Activated T-cell treated with anti-CD3 and anti-CD28 coated beads, Interleukin-2, amount 50 U/mL, for 72 hours (primary cell): ENCODE results near the gene CBX3. TPM values are rescaled to one million over a fixed set of nuclear protein-coding genes. Genes with fewer than 3 reads are reported as not detected.
"Not testable (repeated sequence)": the region's sequence is repeated elsewhere in the genome, so short reads cannot be mapped to it uniquely, and the experiment has no call there.

Source experiments
- ATAC-seq, 2 donors: fragments of 150-1000 bp; cut with Tn5 transposase; replicated peaks in 1 of 2; 2 replicates each; pipeline ENCODE4 v1.10.0; 2021; ENCODE audit warnings: moderate library complexity in 2 of 2, mild to moderate bottlenecking in 1 of 2
- DNase-seq, 2 donors: peaks; one replicate each; pipeline ENCODE4 v3.0.0; 2021 to 2022; ENCODE audit warnings: mixed read lengths in 1 of 2
- H3K27ac Mint-ChIP-seq: one replicate; pipeline ENCODE4 v1.8.0; 2022; ENCODE audit warnings: mild to moderate bottlenecking, moderate library complexity, mixed read lengths
- H3K27me3 Mint-ChIP-seq: one replicate; pipeline ENCODE4 v1.8.0; 2022; ENCODE audit warnings: low read depth, mixed read lengths
- H3K36me3 Mint-ChIP-seq, 2 donors: one replicate each; pipeline ENCODE4 v1.8.0; 2022; ENCODE audit warnings: mixed read lengths in 2 of 2, mild to moderate bottlenecking in 1 of 2; ENCODE audit not compliant: insufficient read depth in 2 of 2
- H3K4me1 Mint-ChIP-seq: one replicate; pipeline ENCODE4 v1.8.0; 2022; ENCODE audit warnings: low read depth, mixed read lengths
- H3K4me3 Mint-ChIP-seq, 2 donors: one replicate each; pipeline ENCODE4 v1.8.0; 2022; ENCODE audit warnings: mild to moderate bottlenecking in 2 of 2, mixed read lengths in 2 of 2, moderate library complexity in 2 of 2
- H3K9me3 Mint-ChIP-seq, 2 donors: one replicate each; pipeline ENCODE4 v1.8.0; 2022; ENCODE audit warnings: mixed read lengths in 2 of 2
- total RNA-seq, 2 donors: library from RNA; stranded (reverse); gene quantifications; one replicate each; pipeline ENCODE4 v1.2.3, GENCODE V29; 2022

Gene CBX3
- total RNA-seq, 2 donors from 2014 or later, result 201 to 221 TPM

DNA sequence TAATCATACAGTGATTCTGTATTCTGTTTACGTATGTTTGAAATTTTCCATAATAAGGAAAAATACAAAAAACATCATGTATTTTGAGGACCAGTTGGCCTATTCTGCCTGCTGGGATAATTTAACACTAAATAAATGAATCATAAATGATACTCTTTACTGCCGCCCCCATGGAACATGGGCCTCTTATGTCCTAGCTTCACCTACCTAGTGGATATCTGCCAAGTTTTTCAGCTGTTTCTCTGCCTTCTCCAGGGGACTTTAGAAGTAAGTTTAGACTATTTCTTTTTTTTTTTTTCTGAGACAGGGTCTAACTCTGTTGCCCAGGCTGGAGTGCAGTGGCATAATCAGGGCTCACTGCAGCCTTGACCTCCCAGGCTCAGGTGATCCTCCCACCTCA, 39.1 kb upstream of the CBX3 start:
- ATAC-seq (no peak), DNase-seq (no peak)
- no peaks in the 10 kb centered on the region for H3K27me3 Mint-ChIP-seq
- peaks cover 1 to 2% of the 10 kb centered on the region in 2 donors for H3K9me3 Mint-ChIP-seq
- peaks cover 81% of the 10 kb centered on the region for H3K4me1 Mint-ChIP-seq
- H3K36me3 Mint-ChIP-seq, result peaks cover 2 to 12% of the 10 kb centered on the region in 2 donors
- H3K27ac Mint-ChIP-seq, result no peak overlapping the region
- H3K4me3 Mint-ChIP-seq, result no peak overlapping the region

DNA sequence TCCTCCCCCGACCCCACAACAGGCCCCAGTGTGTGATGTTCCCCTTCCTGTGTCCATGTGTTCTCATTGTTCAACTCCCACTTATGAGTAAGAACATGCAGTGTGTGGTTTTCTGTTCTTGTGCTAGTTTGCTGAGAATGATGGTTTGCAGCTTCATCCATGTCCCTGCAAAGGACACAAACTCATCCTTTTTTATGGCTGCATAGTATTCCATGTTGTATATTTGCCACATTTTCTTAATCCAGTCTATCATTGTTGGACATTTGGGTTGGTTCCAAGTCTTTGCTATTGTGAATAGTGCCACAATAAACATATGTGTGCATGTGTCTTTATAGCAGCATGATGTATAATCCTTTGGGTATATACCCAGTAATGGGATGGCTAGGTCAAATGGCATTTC, 37.7 kb upstream of the CBX3 start:
- not testable (repeated sequence) for H3K27me3 Mint-ChIP-seq, DNase-seq, H3K9me3 Mint-ChIP-seq, H3K27ac Mint-ChIP-seq, H3K4me3 Mint-ChIP-seq, ATAC-seq
- H3K4me1 Mint-ChIP-seq, result peaks cover 75% of the 10 kb centered on the region
- peaks cover 2 to 10% of the 10 kb centered on the region in 2 donors for H3K36me3 Mint-ChIP-seq

DNA sequence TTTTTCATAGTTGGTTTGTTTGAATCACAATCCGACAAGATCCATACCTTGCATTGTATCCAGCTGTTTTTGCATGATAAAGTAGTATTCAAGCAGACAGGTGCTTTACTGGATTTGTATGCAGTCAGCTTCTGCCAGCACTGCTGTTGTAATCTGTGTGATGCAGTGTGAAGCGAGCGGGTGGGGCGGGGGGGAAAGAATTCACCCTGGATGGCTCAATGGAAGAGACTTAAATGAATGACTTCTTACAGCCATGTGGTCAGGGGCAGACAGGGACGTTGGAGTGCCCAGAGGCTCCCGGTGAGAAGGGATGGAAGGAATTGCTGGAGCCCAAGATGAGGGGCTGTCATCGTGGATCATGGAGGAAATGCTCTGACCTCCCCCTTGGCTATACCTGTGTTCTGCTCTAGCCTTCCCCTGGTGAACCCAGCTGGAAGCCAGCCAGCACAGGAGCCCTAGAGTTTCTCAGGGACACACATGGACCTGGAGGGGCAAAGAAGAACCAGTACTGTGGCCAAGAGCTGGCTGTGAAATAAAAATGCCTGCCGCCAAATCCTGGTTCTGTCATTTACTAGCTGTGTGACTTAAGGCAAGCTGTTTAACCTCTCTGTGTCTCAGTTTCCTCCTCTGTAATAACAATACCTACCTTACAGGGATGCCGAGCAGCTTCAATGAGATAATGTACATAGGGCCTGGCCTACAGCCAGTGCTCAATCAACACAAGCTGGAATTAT, 35.4 kb upstream of the CBX3 start:
- H3K36me3 Mint-ChIP-seq, result peaks cover 2 to 17% of the 10 kb centered on the region in 2 donors
- peaks cover 1 to 2% of the 10 kb centered on the region in 2 donors for H3K9me3 Mint-ChIP-seq
- no peaks in the 10 kb centered on the region for H3K27me3 Mint-ChIP-seq
- DNase-seq, result no peak
- H3K4me3 Mint-ChIP-seq, result peak overlapping the region; percentile 68 to 75
- peaks cover 65% of the 10 kb centered on the region for H3K4me1 Mint-ChIP-seq
- peak overlapping the region; percentile 89 for H3K27ac Mint-ChIP-seq
- ATAC-seq, result peak in 1 of 2 donors; percentile 20

DNA sequence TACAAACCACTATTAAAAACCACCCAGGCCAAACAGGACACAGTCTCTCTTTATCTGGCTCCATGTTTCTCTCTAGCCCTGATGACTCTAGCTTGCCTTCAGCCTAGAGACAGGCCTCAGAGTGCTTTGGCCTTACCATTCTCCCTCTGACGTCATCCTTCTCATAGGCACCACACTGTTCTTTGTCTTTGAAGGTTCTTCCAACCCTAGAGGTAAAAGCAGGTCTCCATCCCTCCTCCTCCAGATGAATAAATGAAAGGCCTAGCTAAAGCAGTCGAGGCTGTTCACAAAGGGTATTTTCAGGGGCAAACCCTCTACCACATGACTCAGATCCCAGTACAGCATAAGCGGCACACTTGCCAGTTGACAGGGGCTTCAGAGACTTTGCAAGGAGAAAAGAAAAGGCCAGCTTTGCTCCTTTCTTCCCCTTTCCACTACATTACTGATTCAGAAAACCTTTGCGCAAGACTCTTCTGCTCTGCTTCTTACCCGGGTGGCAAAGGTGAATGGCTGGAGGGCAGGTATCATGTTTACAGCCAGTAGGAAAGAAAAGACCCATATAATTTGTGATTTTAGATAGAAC, 34.8 kb upstream of the CBX3 start:
- DNase-seq (peak; percentile 50 to 54), ATAC-seq (peak; percentile 87 to 91)
- peaks cover 1 to 2% of the 10 kb centered on the region in 2 donors for H3K9me3 Mint-ChIP-seq
- no peaks in the 10 kb centered on the region for H3K27me3 Mint-ChIP-seq
- H3K4me3 Mint-ChIP-seq, result peak overlapping the region; percentile 68 to 75
- peak overlapping the region; percentile 89 for H3K27ac Mint-ChIP-seq
- H3K36me3 Mint-ChIP-seq, result peaks cover 2 to 21% of the 10 kb centered on the region in 2 donors
- peaks cover 59% of the 10 kb centered on the region for H3K4me1 Mint-ChIP-seq

GRCh38 chr7:26167303-26167934, 34.1 kb upstream of the CBX3 start:
- Mint-ChIP-seq H3K27me3 (no peaks in the 10 kb centered on the region), H3K9me3 (peaks cover 1 to 2% of the 10 kb centered on the region in 2 donors), H3K27ac (peak overlapping the region; percentile 89), H3K36me3 (peaks cover 5 to 25% of the 10 kb centered on the region in 2 donors), H3K4me3 (peak overlapping the region; percentile 68 to 75), H3K4me1 (peaks cover 53% of the 10 kb centered on the region)
- peak; percentile 75 to 86 for ATAC-seq
- DNase-seq, result peak; percentile 43 to 54

DNA sequence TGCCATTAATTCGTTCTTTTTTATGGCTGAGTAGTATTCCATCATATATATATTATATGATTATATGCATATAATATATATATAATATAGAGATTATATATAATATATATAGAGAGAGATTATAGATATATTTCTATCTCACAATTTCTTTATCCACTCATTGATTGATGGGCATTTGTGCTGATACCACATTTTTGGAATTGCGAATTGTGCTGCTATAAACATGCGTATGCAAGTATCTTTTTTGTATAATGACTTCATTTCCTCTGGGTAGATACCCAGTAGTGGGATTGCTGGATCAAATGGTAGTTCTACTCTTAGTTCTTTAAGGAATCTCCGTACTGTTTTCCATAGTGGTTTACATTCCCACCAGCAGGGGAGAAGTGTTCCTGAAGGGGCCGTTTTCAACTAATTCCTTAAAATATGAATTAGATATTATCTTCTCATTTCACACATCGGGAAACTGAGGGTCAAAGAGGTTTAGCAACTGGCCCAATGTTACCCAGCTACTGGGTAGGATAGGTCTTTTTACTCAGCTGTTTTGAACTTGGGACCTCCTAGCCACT, 33.0 kb upstream of the CBX3 start:
- peaks cover 44% of the 10 kb centered on the region for H3K4me1 Mint-ChIP-seq

DNA sequence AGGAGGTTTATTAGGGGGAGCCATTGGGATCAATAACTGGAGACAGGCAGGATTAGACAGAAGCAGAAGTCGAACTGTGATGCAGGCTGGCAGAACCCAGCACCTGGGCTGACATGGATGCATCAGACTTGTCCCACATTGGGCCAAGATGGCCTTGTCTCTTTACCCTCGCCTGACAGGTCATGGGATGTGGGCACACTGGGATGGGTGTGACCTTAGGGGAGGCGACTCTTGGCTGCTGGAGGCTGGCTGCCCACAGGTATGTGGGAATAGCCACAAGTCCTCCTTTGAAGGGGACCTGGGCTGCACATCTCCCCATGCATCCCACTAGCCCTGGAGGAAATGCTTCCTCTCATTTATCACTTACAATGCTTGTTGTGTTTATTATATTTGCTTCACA, 32.3 kb upstream of the CBX3 start:
- H3K27me3 Mint-ChIP-seq, result no peaks in the 10 kb centered on the region
- H3K4me3 Mint-ChIP-seq, result no peak overlapping the region
- ATAC-seq, result no peak
- peaks cover 51% of the 10 kb centered on the region for H3K4me1 Mint-ChIP-seq
- H3K36me3 Mint-ChIP-seq, result peaks cover 5 to 24% of the 10 kb centered on the region in 2 donors
- peaks cover 0 to 2% of the 10 kb centered on the region in 2 donors for H3K9me3 Mint-ChIP-seq
- DNase-seq, result no peak
- H3K27ac Mint-ChIP-seq, result no peak overlapping the region

More for the DNA sequence above, 33.0 kb upstream of the CBX3 start:
- no peak overlapping the region for H3K27ac Mint-ChIP-seq
- peaks cover 0 to 2% of the 10 kb centered on the region in 2 donors for H3K9me3 Mint-ChIP-seq
- ATAC-seq, result no peak
- peaks cover 5 to 23% of the 10 kb centered on the region in 2 donors for H3K36me3 Mint-ChIP-seq
- H3K4me3 Mint-ChIP-seq, result no peak overlapping the region
- no peak for DNase-seq
- no peaks in the 10 kb centered on the region for H3K27me3 Mint-ChIP-seq

DNA sequence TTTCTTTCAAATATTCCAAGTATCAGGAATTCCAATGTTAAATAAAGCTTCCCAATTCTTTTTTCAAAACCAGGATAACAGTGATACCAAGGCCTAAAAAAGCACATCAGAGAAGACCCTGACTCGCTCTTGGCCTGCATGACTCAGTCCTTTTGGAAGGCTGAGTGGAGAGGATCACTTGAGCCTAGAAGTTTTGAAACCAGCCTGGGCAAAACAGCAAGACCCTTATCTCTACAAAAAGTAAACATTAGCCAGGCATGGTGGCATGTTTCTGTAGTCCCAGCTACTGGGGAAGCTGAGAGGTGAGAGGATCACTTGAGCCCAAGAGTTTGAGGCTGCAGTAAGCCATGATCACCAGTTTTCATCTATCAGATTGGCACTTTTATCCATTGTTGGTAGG, 30.9 kb upstream of the CBX3 start:
- no peak overlapping the region for H3K4me3 Mint-ChIP-seq
- no peak overlapping the region for H3K27ac Mint-ChIP-seq
- H3K4me1 Mint-ChIP-seq, result peaks cover 49% of the 10 kb centered on the region
- DNase-seq (no peak), ATAC-seq (no peak)
- H3K9me3 Mint-ChIP-seq, result no peaks in the 10 kb centered on the region
- H3K27me3 Mint-ChIP-seq, result no peaks in the 10 kb centered on the region
- H3K36me3 Mint-ChIP-seq, result peaks cover 4 to 21% of the 10 kb centered on the region in 2 donors

- Mint-ChIP-seq H3K27ac (no peak overlapping the region), H3K4me3 (no peak overlapping the region), H3K27me3 (no peaks in the 10 kb centered on the region), H3K36me3 (peaks cover 4 to 21% of the 10 kb centered on the region in 2 donors), H3K4me1 (peaks cover 40% of the 10 kb centered on the region), H3K9me3 (no peaks in the 10 kb centered on the region)
- ATAC-seq (no peak), DNase-seq (no peak)
Observed at GRCh38 chr7:26171601-26172000, 29.9 kb upstream of the CBX3 start.

- H3K36me3 Mint-ChIP-seq, result peaks cover 4 to 21% of the 10 kb centered on the region in 2 donors
- H3K27me3 Mint-ChIP-seq, result no peaks in the 10 kb centered on the region
- H3K27ac Mint-ChIP-seq, result no peak overlapping the region
- no peak overlapping the region for H3K4me3 Mint-ChIP-seq
- no peak for ATAC-seq
- no peaks in the 10 kb centered on the region for H3K9me3 Mint-ChIP-seq
- H3K4me1 Mint-ChIP-seq, result peaks cover 35% of the 10 kb centered on the region
- DNase-seq, result no peak
Observed at GRCh38 chr7:26172048-26172447, 29.5 kb upstream of the CBX3 start.

GRCh38 chr7:26175903-26176302, 25.6 kb upstream of the CBX3 start:
- H3K9me3 Mint-ChIP-seq, result not testable (repeated sequence)

DNA sequence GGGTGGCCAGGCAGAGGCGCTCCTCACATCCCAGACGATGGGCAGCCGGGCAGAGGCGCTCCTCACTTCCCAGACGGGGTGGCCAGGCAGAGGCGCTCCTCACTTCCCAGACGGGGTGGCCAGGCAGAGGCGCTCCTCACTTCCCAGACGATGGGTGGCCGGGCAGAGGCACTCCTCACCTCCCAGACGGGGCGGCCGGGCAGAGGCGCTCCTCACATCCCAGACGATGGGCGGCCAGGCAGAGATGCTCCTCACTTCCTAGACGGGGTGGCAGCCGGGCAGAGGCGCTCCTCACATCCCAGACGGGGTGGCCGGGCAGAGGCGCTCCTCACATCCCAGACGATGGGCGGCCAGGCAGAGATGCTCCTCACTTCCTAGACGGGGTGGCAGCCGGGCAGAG, 24.8 kb upstream of the CBX3 start:
- H3K36me3 Mint-ChIP-seq, result peaks cover 6 to 23% of the 10 kb centered on the region in 2 donors
- H3K4me1 Mint-ChIP-seq, result peaks cover 48% of the 10 kb centered on the region
- H3K27me3 Mint-ChIP-seq, DNase-seq, ATAC-seq, H3K9me3 Mint-ChIP-seq, H3K27ac Mint-ChIP-seq, H3K4me3 Mint-ChIP-seq: not testable (repeated sequence)

More at GRCh38 chr7:26175903-26176302, 25.6 kb upstream of the CBX3 start:
- H3K27me3 Mint-ChIP-seq, H3K4me3 Mint-ChIP-seq, ATAC-seq, DNase-seq: not testable (repeated sequence)
- H3K27ac Mint-ChIP-seq, result peak overlapping the region; percentile 58
- H3K36me3 Mint-ChIP-seq, result peaks cover 6 to 21% of the 10 kb centered on the region in 2 donors
- H3K4me1 Mint-ChIP-seq, result peaks cover 43% of the 10 kb centered on the region

- H3K4me1 Mint-ChIP-seq, result peaks cover 50% of the 10 kb centered on the region
- not testable (repeated sequence) for H3K27me3 Mint-ChIP-seq, ATAC-seq, DNase-seq, H3K9me3 Mint-ChIP-seq
- H3K36me3 Mint-ChIP-seq, result peaks cover 4 to 20% of the 10 kb centered on the region in 2 donors
- peak overlapping the region; percentile 7 to 33 for H3K4me3 Mint-ChIP-seq
- H3K27ac Mint-ChIP-seq, result peak overlapping the region; percentile 87
Observed at GRCh38 chr7:26177269-26177668, 24.3 kb upstream of the CBX3 start.
